ENCODE results near the gene C21orf58.

The C21orf58 gene

GRCh38 chr21:46294647-46295176 lies 29.0 kb downstream of the C21orf58 start:
- DNase-seq (ENCODE audit: low read depth) = peak; percentile 86

DNA sequence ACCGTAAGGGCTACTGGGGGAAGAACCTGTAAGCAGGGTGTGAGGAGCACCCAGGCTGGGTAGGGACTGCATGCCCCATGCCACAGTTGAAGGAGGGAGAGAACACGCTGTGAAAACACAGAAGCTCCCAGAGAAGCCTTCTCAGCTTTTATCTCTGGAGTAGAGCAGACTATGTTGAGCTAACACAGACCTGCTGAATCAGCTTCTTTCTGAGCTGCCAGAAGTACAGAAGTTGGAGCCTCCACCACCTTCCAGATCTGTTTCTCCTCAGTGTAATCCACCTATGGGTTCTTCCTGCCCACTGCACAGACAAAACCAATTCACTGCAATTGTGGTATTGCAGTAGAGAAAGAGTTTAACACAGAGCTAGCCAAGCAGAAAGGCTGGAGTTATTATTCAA lies 32.1 kb downstream of the C21orf58 start:
- DNase-seq (ENCODE audit: low read depth) = no peak

DNA sequence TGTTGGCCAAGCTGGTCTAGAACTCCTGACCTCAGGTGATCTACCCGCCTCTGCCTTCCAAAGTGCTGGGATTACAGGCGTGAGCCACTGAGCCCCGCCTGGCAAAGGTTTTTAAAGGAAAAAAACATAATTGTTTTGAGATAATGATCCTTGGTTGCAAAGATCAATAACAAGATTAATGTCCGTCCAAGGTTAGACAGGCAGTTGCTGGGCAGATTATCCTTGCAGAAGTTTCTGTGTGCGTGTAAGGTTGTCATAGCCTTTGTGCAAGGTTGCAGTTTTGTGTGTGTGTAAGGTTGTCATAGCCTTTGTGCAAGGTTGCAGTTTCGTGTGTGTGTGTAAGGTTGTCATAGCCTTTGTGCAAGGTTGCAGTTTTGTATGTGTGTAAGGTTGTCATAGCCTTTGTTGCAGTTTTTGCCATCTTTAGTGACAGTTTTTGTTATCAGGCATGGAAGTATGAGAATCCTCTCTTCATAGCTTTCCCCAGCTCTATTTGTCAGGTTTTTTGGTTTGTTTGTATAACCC lies 34.0 kb downstream of the C21orf58 start:
- no peak for DNase-seq (ENCODE audit: low read depth)

DNA sequence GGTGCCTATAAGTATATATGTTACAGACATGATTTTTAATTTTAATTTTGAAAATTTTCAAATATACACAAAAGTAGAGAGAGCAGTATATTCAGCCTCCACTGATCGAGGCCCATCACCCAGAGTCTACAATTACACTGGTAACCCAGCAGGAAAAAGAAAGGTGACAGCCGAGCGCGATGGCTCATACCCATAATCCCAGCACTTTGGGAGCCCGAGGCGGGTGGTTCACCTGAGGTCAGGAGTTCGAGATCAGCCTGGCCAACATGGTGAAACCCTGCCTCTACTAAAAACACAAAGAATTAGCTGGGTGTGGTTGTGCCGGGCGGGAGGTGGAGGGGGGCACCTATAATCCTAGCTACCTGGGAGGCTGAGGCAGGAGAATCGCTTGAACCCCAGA lies 36.1 kb downstream of the C21orf58 start:
- DNase-seq (ENCODE audit: low read depth) = no peak

- DNase-seq (ENCODE audit: low read depth) = no peak
Observed at GRCh38 chr21:46286648-46287002, 37.0 kb downstream of the C21orf58 start.

GRCh38 chr21:46285761-46286647 lies 37.7 kb downstream of the C21orf58 start, which contains the start of gene YBEY:
Gene YBEY (plus strand): TSS chr21:46286342. CDS start chr21:46286914, 572 bp downstream.
- DNase-seq (ENCODE audit: low read depth) = peak; percentile 83

- DNase-seq (ENCODE audit: low read depth) = no peak
Observed at GRCh38 chr21:46285206-46285661, 38.4 kb downstream of the C21orf58 start, which contains the start of gene MCM3AP. Gene MCM3AP (minus strand): TSS chr21:46285611. CDS start chr21:46285286, 325 bp downstream.

DNA sequence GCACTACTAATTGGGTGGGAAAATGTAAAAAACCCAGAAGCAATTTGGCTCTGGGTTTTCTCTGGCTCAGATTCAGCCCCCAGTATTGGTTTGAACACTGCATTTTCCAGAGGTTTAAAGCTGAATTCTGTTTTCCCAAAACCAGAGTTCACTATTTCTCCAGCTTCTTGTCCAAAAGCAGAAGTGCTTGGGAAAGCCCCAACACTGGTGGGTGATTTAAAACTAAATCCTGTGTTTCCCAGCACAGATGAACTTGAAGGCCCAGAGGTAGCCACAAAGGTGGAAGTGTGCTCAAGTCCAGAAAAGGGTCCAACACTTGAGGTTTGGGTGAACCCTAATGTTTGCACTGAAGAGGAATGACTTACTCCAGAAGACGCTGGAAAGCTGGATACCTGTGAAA lies 38.9 kb downstream of the C21orf58 start:
- no peak for DNase-seq (ENCODE audit: low read depth)

DNA sequence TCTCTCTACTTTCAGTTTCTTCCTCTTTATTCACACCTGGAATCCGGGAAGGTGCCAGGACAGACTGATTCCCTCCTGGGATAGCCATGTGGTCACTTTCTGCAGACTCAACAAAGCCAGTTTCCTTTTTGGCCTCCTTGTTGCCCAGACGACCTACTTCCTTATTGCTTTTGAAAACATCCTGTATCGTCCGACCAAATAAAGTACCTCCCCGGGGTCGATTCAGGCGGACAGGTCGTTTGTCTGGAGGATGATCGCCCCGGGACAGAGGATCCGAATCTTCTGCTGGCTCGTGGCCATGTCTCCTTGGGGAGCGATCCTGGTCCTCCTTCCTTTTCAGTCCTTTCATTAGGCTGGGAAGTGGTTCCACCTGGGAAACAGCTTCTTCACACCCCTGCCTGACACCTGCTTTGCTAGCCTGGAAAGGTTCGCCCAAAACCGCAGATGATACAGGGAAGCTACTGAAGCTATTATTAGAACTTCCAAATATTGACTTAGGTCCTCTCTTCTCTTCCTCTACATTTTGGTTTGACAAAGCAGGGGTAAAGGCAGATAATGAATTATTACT lies 39.5 kb downstream of the C21orf58 start:
- no peak for DNase-seq (ENCODE audit: low read depth)

DNA sequence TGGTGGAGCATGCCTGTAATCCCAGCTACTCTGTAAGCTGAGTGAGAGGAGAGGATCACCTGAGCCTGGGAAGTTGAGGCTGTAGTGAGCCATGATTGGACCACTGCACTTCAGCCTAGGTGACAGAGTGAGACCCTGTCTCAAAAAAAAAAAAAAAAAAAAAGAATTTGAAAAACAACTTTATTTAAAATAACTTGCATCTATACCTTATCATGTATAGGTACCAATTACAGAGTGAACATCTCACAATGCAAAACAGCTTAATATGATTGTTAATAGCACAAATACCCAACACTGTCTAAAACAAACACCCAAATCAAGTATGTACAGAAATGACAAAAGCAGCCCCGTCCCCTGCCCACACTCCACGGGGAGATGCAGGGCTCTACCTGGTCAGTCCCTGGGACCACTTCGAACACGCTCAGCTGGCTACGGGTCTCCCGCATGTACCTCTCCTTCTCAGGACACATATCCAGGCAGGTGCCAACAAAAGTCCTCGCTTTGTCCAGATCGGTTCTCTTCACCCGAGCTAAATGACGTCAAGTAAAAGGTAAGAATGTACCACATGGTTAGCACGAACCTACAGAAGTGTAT lies 48.8 kb downstream of the C21orf58 start:
- DNase-seq (ENCODE audit: low read depth) = no peak

DNA sequence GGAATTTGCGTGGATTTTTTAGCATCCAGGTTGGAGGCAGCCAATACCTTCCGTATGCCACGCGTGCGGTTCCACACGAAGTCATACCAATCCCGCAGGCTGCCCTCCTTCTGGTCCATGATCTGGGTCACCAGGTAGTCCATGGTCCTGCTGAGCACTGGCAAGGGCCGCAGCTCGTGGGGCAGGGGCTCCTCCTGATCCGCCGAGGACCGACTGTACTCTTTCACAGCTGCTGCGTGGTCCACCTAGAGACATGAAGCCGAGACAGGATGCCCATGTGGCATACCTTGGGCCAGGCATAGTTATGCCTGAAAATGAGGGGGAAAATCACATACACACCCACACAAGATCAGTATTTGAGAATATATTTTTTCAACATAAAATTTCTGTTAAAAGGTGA lies 50.3 kb downstream of the C21orf58 start:
- no peak for DNase-seq (ENCODE audit: low read depth)

DNA sequence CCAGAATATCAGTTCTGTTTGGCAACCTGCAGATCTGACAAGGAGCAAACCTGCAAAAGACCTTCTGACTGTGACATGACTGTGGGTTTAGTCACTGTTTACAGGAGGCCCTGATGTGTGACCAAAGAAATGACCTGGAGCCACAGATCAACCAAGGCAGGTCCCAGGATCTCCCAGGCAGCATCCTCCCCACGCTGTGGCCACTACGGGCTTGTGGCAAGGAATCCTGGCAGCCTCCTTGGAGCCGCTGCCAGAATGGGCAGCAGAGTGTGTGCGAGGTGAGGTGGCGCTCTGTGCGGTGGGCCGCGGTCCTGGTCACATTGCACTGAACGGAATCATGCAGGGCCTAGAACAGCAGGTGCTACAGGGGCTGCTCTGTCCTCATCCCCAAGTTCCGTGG lies 54.2 kb downstream of the C21orf58 start:
- DNase-seq (ENCODE audit: low read depth) = no peak

- no peak for DNase-seq (ENCODE audit: low read depth)
Observed at GRCh38 chr21:46268371-46268770, 55.3 kb downstream of the C21orf58 start.

GRCh38 chr21:46266946-46267345 lies 56.7 kb downstream of the C21orf58 start:
- DNase-seq (ENCODE audit: low read depth) = no peak

- no peak for DNase-seq (ENCODE audit: low read depth)
Observed at GRCh38 chr21:46265736-46266525, 57.7 kb downstream of the C21orf58 start.

DNA sequence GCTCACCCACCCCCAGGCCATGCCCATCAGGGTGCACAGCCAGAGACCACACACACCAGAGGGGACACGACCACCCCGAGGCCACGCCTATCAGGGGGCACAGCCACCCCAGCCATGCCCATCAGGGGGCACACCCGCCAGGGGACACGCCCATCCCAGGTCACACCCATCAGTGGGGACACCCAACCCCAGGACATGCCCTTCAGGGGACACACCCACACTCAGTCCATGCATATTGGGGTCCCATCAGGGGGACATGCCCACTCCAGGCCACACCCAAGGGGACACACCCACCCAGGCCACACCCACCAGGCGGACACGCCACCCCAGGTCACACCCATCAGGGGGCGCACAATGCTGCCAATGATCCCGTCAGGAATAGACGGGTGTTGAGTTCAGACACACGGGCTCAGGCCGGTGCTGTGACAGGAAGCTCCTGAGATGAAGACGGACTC lies 59.0 kb downstream of the C21orf58 start:
- no peak for DNase-seq (ENCODE audit: low read depth)

DNA sequence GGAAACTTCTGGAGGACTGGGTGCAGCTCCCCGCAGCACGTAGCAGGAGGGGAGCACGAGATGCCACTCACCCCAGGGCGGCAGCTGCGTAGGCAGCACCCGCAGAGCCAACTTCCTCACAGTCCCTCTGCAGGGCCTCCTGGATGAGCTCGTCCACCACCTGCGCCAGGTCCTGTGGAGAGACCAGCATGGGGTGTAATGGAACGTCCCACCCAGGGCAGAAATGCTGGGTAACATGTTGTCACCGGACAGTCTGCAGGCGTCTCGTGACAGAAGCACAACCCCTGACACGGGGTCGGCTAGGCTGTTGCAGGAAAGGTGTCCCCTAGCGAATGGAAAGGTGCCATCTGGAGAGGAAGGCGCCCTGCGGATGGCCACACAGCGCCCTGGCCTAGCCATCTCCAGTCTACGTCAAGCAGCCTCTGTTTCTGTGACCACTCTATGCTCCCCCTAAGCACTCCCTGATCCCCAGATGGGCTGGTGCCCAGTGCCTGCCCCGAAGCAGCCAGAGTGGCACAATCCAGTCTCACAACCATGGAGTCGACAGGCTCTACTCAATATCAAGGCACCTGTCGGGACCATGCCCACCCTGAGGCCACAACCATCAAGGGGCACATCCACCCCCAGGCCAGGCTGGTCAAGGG lies 59.5 kb downstream of the C21orf58 start:
- no peak for DNase-seq (ENCODE audit: low read depth)

GRCh38 chr21:46256501-46256994 lies 67.1 kb downstream of the C21orf58 start:
- DNase-seq (ENCODE audit: low read depth) = no peak

GRCh38 chr21:46255758-46256337 lies 67.8 kb downstream of the C21orf58 start:
- no peak for DNase-seq (ENCODE audit: low read depth)

- no peak for DNase-seq (ENCODE audit: low read depth)
Observed at GRCh38 chr21:46255166-46255565, 68.5 kb downstream of the C21orf58 start.

All from CMK (cell line).